Activated effector memory CD4-positive, alpha-beta T cell treated with Interleukin-2 at 50 U/mL for 16 hours (primary cell): ENCODE data around the gene SND1.
"Not testable (repeated sequence)": the region's sequence is repeated elsewhere in the genome, so short reads cannot be mapped to it uniquely, and the experiment has no call there.

Experiments
- DNase-seq: peaks from one replicate; pipeline ENCODE4 v3.0.0-alpha.2; 2020

SND1 gene

GRCh38 chr7:127653396-127653795 is 1.4 kb downstream of the SND1 start:
- DNase-seq: no peak

- DNase-seq: no peak
Observed at GRCh38 chr7:127654404-127655394, 2.7 kb downstream of the SND1 start.

GRCh38 chr7:127655720-127656119 is 3.7 kb downstream of the SND1 start:
- DNase-seq: no peak

GRCh38 chr7:127657500-127657899 is 5.5 kb downstream of the SND1 start:
- DNase-seq: no peak

GRCh38 chr7:127658970-127659630 is 7.1 kb downstream of the SND1 start:
- DNase-seq: no peak

GRCh38 chr7:127665922-127666321 is 13.9 kb downstream of the SND1 start:
- DNase-seq: no peak

- no peak for DNase-seq
Observed at GRCh38 chr7:127666602-127667001, 14.6 kb downstream of the SND1 start.

- DNase-seq: no peak
Observed at GRCh38 chr7:127667017-127667670, 15.2 kb downstream of the SND1 start.

- DNase-seq: no peak
Observed at GRCh38 chr7:127667759-127668530, 16.0 kb downstream of the SND1 start.

GRCh38 chr7:127671341-127671740 is 19.3 kb downstream of the SND1 start:
- DNase-seq: no peak

- DNase-seq: no peak
Observed at GRCh38 chr7:127673902-127674301, 21.9 kb downstream of the SND1 start.

GRCh38 chr7:127674361-127674760 is 22.4 kb downstream of the SND1 start:
- DNase-seq: no peak

- DNase-seq: not testable (repeated sequence)
Observed at GRCh38 chr7:127674923-127675322, 22.9 kb downstream of the SND1 start.

GRCh38 chr7:127675721-127676120 is 23.7 kb downstream of the SND1 start:
- no peak for DNase-seq

- no peak for DNase-seq
Observed at GRCh38 chr7:127677433-127678230, 25.6 kb downstream of the SND1 start.

GRCh38 chr7:127678337-127678736 is 26.3 kb downstream of the SND1 start:
- no peak for DNase-seq

GRCh38 chr7:127678947-127679346 is 27.0 kb downstream of the SND1 start:
- DNase-seq: no peak

GRCh38 chr7:127680983-127681382 is 29.0 kb downstream of the SND1 start:
- no peak for DNase-seq

GRCh38 chr7:127682140-127682539 is 30.1 kb downstream of the SND1 start:
- DNase-seq: no peak

- DNase-seq: no peak
Observed at GRCh38 chr7:127683776-127684681, 32.0 kb downstream of the SND1 start.
